ENCODE results near the gene HOXA2.

The HOXA2 gene

DNA sequence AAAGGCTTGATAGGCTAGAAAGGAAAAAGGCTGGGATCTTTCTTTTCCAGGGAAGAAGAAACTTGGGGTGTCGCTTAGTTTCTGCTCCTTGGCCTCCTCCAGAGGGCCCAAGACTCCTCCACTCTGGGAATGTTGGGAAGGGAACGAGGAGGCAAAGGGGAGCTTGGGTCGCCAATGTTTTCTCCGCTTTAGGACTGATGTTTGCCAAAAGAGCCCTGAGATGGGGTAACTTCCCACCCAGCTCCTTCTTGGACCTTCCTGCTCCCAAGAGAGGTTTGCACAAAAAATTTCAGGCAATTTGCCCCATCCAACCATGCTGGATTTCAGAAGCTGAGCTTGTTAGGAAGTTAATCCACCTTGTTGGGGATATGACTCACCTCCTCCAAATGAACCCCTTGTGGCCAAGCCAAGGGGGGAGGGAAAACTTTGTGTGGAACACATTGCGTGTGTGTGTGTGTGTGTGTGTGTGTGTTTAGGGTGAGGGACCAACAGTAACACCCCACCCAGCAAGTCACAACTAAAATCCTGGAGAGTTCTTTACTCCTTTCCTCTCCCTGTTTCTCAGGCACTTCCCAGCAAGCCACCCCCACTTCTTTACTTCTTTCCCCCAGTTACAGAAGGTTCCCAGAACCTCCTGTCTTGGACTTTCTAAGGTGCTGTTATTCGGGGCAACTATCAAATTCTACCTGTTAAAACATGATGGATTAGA is 8.7 kb upstream of the HOXA2 start:
- DNase-seq: no peak

DNA sequence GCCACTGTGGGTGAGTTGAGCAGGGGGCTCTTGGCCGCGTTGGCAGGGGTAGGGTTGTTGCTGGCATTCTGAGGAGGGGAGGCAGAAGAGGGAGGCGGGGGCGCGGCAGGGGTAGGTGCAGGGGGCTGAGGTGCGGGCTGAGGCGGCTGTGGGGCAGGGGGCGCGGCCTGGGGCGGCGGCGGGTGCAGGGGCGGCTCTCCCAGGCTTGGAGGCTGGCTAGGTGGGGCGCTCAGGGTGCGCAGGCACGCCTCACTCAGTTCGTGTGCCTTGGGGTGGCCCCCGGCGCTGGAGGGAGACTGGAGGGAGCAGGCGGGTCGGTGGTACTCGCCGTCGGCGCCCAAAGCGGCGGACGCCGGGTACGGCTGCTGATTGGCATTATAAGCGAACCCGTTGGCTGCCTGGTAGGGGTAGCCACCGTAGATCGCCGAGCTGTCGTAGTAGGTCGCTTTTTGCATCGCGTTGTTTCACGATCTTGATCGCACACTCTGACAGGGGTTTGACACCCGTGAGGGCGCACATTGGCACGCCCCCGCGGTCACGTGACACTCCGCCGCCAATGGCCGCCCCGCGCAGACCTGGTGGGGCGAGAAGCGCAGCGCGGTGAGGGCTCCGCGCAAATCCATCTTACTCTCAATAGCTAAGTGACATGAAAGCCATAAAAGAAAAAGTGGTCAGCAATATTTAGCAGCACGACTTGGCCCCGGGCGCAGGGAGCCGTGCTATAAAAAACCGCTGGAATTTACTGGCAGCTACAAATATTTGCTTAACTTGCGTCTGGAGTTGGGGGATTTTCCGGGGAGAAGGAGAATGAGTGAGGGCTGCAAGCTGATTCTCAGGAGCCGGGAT is 7.9 kb upstream of the HOXA2 start:
- DNase-seq: no peak

DNA sequence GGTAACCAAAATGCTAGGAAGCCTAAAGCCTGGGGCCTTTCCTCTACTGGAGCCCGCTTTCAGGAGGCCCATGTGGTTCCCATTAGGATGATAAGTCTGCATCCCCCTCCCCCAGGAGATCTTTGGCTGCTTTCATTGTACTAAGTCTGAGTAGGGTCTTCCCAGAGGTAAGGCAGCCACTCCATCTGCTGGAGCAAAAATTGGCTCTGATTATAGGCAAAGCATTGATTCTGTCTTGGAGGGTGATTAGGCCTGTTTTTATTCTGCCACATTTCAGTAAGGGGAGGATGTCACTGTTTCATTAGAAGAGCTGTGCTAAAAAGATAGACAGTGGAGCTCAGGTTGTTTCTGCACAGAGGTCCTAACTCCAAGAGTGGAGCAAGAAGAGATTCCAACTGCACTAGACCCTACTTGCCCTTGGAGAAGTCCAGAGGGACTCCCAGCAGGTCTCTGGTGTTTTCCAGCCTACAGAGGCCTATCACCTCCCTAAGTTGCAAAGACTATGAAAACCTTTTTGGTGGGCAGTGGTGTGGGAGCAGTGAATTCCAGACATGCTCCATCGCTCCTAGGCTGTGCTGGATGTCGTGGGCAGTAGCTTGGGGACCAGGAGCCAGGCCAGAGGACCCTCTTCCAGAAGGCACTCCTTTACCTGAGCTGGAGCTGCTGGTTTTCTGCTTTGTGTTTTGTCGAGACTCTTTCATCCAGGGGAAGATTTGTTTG is 7.1 kb upstream of the HOXA2 start:
- no peak for DNase-seq

DNA sequence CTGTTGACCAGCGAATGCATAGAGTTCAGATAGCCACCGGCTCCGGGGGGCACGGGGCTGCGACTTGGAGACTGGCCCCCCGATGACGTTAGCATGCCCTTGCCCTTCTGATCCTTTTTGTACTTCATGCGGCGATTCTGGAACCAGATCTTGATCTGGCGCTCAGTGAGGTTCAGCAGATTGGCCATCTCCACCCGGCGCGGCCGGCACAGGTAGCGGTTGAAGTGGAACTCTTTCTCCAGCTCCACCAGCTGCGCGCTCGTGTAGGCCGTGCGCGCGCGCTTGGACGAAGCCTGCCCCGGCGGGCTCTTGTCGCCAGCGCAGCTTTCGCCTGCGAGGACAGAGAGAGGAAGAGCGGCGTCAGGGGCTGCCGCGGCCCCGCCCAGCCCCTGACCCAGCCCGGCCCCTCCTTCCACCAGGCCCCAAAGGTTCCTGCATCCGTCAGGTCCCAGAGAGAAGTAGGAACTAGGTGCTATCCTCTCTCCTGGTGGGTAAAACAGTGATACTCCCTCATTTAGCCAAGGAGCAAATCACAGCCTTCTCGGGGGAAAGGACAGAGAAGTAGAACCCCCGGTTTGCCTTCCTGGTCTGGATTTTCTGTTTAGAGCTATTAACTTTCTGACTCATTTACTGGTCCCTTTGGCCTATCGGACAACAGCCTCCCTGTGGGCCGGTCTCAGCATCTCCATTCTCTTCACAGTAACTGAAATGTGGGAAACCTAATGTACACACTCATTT is 6.1 kb upstream of the HOXA2 start:
- DNase-seq: no peak

DNA sequence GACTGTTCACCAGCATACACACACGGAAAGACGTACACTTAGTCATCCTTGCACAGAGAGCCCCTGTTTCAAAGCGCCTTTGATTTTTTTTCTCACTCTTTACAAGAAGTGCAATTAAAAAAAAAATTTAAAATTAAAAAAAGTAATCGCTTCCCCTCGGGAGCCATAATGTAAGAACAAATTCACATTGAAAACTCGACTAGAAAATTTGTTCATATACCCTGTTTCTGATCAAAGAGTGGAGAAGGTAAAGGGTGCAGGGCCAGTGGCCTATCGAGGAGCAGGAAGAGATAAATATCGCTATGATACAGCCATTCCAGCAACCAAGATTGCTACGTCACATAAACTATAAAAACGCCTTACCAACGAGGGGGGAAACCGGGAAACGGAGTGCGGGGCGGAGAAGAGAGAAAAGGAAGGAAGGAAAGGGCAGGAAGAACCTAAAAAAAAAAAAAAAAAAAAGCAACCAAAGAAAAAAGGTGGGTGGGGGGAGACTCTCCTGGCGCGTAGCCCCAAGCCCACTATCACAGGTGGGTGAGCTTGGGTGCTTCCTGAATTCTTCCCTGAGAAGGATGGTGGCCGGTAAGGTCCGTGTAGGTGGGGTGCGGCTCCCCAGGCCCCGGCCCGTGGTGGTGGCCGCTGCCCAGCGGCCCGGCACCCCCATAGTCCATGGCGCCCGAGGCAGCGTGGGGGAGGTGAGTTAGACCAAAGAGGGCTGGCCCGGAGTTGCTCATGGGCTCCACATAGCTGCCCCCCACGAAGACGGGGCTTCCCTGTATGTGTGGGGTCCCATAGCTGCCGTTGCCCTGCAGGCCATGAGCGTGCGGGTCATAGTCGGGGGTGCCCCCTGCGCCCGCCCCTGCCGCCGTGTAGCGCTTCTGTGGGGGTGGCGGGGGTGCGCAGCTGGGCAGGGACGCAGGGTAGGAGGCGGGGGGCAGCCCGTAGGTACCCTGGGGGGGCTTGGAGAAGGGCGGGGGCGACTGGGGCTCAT is 5.2 kb upstream of the HOXA2 start:
- DNase-seq: no peak

DNA sequence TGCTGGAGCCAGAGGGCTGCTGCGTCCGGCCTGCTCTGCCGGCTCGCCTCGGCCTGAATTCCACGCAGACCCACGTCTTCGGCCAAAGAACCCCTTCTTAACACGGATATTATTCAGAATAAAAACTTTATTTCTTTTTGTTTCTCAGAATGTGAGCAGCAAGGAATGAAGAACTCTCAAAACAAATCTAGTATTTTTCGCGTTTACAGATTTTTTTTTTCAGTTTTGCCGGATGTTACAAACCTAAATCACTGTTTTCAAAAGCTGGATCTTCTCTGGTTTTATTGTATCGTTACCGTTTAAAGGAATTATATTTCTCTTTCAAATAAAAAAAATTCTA is 4.4 kb upstream of the HOXA2 start:
- no peak for DNase-seq

DNA sequence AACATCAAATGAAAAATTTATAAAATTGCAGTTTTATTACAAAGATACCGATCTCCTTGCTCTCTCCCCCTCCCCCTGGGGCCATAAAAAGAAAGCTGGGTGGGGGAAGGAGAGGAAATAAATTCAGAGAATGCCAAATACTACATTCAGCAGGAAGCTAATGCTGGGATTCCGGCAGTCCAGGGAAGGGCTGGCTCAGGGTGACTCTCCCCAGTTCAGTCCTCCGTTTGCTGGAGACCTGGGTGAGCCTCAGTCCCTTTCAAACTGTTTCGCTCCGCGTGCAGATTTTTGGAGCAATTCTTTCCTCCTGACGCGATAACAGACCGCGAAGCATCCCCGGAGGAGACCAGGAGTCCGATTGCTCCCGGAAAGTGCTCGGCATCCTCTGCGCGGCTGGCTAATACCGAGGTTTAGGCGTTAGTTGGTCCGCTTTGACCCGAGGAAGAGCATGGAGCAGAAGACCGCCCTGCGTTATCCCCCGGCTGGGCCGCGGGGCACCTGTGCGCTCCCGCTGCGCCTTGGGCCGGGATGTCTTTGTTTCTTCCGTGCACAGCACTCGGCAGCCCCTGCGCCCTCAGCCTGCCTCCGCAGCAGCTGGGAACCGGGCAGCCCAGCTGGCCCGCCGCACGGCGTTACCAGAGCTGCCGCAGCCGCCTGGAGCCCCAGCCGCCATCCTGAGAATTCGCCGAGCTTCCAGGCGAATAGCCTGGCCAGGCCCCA is 3.9 kb upstream of the HOXA2 start:
- no peak for DNase-seq

DNA sequence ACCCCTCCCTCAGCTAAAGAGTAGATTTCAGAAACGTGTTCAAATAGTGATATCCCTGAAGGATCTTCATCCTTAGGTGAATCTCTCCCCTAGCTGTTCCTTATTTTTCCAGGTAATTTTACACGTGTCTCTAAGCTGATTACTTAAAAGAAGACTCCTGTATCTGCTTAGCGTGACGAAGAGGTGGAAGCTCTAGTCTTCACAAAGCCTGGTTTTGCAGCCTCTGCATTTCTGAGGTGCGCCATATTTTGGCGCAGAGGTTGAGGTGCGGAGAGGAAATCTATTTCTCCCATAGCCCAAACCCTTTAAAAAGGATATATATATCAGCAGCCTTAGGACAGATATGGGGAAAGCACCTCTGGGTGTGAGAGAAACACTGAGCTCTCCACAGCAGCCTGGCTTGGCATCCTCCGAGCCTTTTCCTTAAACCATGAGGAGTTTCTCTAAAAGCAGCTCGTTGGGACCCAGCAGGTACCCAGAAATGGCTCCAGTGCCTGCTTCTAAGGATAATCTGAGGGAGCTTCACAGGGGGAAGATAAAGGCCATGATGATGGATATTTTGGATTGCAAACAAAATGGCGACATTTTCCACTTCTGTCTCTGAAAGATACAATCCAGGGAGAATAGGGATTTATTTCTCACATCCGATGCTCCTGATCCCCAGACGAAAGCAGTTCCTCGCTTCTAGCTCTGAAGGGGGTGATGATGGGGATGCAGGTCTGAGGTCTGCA is 3.0 kb upstream of the HOXA2 start:
- no peak for DNase-seq

DNA sequence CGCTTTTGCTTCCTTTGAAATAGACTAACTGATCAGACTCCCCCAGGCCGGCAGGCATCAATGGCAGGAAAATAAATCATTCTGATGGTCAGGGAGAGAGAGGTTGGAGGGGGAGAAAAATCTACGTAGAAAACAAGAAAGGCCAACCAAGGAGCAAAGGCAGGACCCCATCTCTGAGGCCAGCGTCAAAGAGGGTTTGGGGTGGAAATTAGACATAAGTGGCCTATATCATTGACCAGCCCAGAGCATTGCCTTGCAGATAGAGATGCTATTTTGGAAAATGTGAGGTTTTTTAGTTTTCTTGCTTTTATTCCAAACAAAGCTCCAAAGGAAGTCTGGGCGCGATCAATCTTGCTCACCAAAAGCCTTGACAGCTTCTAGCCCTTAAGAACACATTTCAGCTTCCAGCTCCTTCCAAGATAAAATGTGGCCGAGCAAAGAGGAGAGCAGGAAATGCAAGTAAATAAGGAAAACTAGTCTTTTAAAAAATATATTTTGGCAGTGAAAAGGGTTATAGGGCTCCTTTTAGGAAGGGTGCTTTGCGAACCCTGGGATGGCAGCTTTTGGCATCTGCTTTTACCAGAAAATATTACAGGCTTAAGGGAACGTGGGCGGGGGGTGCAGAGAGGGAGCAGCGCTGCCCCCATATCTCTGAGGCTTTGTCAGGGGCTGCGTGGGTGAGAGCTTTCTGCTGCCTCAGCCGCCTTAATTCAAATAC is 2.0 kb upstream of the HOXA2 start:
- no peak for DNase-seq

DNA sequence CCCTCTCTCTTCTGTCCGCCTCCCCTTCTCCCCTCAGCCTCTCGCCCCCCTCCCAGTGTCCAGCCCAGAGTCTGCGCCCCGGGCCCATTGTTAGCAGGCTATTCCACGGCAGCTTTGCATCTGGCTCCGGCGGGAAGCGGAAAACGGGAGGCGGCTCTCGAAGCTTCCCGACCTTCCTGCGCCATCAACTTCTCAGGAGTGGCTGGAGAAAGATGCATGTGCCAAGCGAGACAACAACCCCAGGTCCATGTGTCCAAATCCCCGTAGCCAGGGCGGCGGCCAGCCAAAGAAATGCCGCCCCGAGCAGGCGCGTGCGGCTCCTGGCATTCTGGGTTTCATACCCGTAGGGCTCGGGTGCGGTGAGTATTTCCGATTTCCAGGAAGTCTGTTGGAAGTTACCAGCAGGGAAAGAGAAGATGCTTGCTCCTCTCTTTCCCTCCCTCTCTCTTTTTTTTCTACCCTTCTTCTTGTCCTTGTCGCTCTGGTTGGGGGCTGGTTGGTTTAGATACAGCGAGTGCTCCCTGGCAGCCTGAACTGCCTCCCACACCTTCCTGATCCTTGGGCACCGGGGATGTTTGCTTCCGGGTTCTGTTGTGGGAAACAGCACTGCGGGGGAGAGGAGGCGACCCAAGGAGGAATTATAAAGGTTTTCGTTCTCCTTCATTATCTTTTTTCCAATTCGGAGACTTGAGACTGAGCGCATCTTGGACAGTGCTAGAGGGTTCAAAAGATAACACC is 1.2 kb upstream of the HOXA2 start:
- no peak for DNase-seq

DNA sequence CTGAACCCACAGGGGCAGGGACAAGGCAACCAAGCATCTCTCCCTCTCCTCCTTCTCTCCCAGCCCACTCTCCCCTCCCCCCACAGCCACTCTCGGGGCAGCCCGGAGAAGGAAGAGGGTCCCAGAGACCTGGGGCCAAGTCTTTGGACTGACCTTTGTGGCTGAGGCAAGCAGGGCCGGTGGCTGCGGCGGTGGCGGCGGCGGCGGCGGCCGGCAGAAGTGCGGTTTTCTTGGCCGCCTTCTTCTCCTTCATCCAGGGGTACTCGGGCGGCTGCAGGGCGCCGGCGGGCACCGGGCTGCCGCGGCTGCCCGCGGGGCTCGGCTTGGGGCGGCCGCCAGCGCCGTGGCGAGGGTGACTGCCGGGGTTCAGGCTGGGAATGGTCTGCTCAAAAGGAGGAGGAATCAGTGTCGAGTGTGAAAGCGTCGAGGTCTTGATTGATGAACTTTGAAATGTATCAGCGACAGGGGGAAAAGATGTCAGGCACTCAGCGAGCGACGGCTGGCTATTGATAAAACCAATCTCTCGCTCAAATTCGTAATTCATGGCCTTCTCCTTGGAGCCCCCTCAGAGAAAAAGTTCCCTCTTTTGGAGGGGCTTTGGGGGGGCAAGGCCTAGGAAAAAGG is 414 bp downstream of the HOXA2 start:
- DNase-seq: no peak

DNA sequence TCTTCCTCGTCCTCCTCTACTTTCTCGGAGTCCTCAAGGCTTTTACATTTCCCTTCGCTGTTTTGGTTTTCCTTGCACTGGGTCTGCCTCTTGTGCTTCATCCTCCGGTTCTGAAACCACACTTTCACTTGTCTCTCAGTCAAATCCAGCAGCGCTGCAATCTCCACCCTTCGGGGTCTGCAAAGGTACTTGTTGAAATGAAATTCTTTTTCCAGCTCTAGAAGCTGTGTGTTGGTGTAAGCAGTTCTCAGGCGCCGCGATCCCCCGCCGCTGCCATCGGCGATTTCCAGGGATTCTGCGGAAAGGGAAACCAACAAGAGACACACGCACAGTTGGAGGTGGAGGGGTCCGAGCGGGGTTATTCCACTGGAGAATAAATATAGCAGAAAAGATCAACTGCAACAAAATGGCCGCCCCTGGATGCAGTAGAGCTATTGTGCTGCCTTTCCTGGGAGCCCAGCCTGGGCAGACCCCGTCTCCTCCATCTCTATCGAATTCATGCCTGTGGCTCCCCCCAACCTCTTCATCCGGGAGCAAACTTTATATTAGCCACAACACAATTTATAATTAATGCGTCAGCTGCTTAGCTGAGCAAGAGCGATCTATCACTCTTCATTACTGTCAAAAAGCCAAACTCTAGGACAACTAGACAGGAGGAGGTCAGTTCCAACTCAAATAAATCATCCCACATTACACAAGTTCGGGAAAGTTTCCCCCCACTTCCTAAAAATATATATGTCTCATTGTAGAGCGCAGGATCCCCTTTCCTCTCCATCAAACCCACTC is 1.1 kb downstream of the HOXA2 start:
- no peak for DNase-seq

DNA sequence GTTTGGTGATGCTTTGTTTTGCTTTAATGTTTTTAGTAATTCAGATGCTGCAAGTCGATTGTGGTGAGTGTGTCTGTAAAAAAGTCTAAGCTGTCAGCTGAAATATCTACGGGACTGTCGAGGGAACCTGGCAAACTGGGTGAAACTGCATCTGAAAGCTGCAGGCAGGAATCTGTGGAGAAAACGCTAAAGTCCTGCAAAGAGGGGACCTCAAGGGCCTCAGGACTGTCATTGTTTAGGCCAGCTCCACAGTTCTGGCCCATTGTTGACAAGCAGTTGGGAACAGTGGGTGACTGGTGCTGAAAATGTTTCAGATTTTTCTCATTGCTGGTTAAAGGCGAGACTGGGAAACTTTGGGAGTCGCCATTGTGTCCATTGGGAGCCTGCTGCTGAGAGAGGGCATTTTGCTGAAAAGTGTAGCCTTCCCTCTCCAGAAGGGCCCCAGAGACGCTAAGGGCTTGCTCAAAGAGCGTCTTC is 1.8 kb downstream of the HOXA2 start:
- no peak for DNase-seq

DNA sequence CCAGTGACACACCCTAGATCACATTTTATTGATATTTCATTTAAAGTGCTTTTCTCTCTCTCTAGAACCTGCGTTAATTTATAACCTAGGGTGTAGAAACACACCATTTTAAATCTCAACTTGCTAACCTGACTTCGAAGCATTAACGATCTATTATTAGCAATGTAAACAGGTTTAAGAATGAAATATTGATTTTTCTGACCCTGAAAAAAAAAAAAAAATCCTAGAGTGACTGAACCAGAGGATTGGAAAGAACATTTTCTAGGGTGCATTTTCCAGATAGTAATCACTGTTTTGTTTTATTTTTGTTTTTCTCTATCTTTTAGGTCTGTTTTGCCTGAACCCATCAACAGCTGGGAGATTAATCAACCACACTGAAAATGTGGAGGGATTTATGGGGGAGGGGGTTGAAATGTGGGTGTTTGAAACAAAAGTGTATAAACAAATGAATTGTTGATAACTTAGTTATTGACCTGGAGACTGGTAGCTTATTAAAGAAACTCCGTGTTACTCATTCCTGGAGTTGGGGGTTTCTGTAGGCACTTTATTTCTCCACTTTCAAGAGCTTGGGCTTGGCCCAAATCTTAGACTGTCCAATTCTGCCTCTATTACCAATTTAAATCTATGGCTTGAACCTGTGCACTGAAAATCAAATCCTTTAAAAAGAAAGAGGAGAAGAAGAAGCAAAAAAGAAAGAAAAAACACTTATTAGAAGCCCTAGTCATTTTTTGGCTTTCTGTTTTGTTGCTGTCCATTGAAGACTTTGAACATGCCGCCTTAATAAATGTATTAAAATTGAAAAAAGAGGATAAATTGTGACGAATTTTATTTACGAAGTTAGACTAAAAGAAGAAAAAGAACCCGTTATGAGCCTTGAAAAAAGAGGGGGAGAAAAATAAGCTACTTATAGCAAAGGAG is 2.8 kb downstream of the HOXA2 start:
- no peak for DNase-seq

DNA sequence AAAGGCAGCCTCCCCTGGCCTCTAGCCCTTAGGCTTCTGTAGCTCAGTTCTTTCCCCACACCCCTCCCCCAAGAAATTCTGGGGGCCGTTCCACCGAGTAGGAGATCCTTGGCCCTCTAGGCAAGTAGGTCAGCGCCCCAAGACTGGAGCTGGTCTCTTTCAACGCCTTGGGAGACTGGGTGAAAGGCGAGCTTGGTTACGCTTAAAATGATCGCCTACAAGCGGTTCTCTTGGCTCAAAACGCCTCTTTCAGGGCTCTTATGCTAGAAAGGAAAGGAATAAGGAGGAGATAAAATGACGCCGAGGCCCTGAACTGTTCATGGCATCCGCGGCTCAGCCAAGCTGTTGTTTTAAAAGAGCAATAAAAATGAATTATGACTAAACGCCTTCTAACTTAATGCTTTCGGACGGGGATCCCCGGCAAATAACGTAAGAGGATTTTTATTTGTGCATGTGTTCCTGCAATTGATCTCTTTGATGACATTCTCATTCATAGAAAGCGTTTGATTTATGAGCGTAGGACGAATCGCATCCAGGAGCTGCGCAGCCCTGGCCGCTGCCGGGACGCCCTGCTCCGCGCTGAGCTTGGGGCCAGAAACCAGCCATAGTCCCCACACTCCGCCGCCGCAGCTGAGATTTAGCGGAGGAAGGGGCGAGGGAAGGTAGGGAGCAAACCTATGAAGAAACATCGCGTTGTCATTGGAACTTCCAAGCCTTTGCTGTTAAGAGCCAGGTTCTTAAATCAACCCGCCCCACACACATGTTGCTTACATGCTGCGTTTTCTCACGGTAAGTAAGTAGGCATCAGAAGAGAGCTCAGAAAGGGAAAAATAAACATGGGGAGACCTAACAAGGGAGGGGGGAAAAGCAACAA is 3.7 kb downstream of the HOXA2 start:
- DNase-seq: peak in 1 of 6 experiments; percentile 8

Measured in stimulated activated naive CD4-positive, alpha-beta T cell (primary cell).